KOPT-K1 (cell line): ENCODE results near the gene NUDT14.

Experiments
- H3K27ac ChIP-seq: fragments of 200-600 bp; sonication (generic); 2 replicates; pipeline ENCODE4 v1.5.1; 2016; ENCODE audit warnings: antibody characterized with exemption, mild to moderate bottlenecking, low read depth, low read length; ENCODE audit not compliant: poor library complexity, severe bottlenecking
- H3K36me3 ChIP-seq: fragments of 200-600 bp; sonication (generic); 2 replicates; pipeline ENCODE4 v1.5.1; 2017; ENCODE audit warnings: antibody characterized with exemption, mild to moderate bottlenecking, low read length, moderate library complexity; ENCODE audit not compliant: insufficient read depth
- H3K9me3 ChIP-seq: fragments of 200-600 bp; sonication (generic); 2 replicates; pipeline ENCODE4 v1.5.1; 2017; ENCODE audit warnings: antibody characterized with exemption, low read length, mild to moderate bottlenecking; ENCODE audit not compliant: insufficient read depth, poor library complexity, severe bottlenecking

NUDT14 gene

GRCh38 chr14:105178868-105179140, 2.3 kb downstream of the NUDT14 start:
- H3K27ac ChIP-seq = no peak overlapping the region
- H3K36me3 ChIP-seq = no peaks in the 10 kb centered on the region

GRCh38 chr14:105178069-105178867, 2.8 kb downstream of the NUDT14 start:
- Histone ChIP-seq H3K27ac (no peak overlapping the region), H3K9me3 (no peaks in the 10 kb centered on the region), H3K36me3 (no peaks in the 10 kb centered on the region)

More at GRCh38 chr14:105178868-105179140, 2.3 kb downstream of the NUDT14 start:
- no peaks in the 10 kb centered on the region for H3K9me3 ChIP-seq

GRCh38 chr14:105177082-105177481, 4.0 kb downstream of the NUDT14 start:
- Histone ChIP-seq H3K27ac (no peak overlapping the region), H3K36me3 (no peaks in the 10 kb centered on the region), H3K9me3 (no peaks in the 10 kb centered on the region)

GRCh38 chr14:105176513-105176912, 4.6 kb downstream of the NUDT14 start:
- Histone ChIP-seq H3K9me3 (no peaks in the 10 kb centered on the region), H3K36me3 (no peaks in the 10 kb centered on the region), H3K27ac (no peak overlapping the region)

- H3K36me3 ChIP-seq = no peaks in the 10 kb centered on the region
- H3K27ac ChIP-seq = no peak overlapping the region
- no peaks in the 10 kb centered on the region for H3K9me3 ChIP-seq
Measured at GRCh38 chr14:105173901-105174894, 6.9 kb downstream of the NUDT14 start.

- H3K9me3 ChIP-seq = no peaks in the 10 kb centered on the region
- no peak overlapping the region for H3K27ac ChIP-seq
- H3K36me3 ChIP-seq = no peaks in the 10 kb centered on the region
Measured at GRCh38 chr14:105173145-105173544, 8.0 kb downstream of the NUDT14 start.

GRCh38 chr14:105172476-105172875, 8.6 kb downstream of the NUDT14 start:
- H3K9me3 ChIP-seq = no peaks in the 10 kb centered on the region
- no peaks in the 10 kb centered on the region for H3K36me3 ChIP-seq
- no peak overlapping the region for H3K27ac ChIP-seq

GRCh38 chr14:105171004-105171673, 10.0 kb downstream of the NUDT14 start:
- no peaks in the 10 kb centered on the region for H3K36me3 ChIP-seq
- H3K9me3 ChIP-seq = no peaks in the 10 kb centered on the region
- H3K27ac ChIP-seq = no peak overlapping the region

- H3K27ac ChIP-seq = no peak overlapping the region
- no peaks in the 10 kb centered on the region for H3K36me3 ChIP-seq
- H3K9me3 ChIP-seq = no peaks in the 10 kb centered on the region
Measured at GRCh38 chr14:105169776-105170655, 11.1 kb downstream of the NUDT14 start.

GRCh38 chr14:105168979-105169507, 12.1 kb downstream of the NUDT14 start:
- H3K27ac ChIP-seq = no peak overlapping the region

GRCh38 chr14:105168496-105168978, 12.6 kb downstream of the NUDT14 start, which contains the start of gene JAG2:
TSS of gene JAG2 (minus strand) at chr14:105168776. CDS start at chr14:105168420, 356 bp downstream.
- no peak within 1 kb of the TSS for H3K27ac ChIP-seq
- H3K9me3 ChIP-seq = no peaks in the 10 kb centered on the region

More at GRCh38 chr14:105168979-105169507, 12.1 kb downstream of the NUDT14 start:
- no peaks in the 10 kb centered on the region for H3K9me3 ChIP-seq
- H3K36me3 ChIP-seq = no peaks in the 10 kb centered on the region

GRCh38 chr14:105168093-105168420, 13.1 kb downstream of the NUDT14 start:
- Histone ChIP-seq H3K27ac (no peak overlapping the region), H3K36me3 (no peaks in the 10 kb centered on the region), H3K9me3 (no peaks in the 10 kb centered on the region)

More at GRCh38 chr14:105168496-105168978, 12.6 kb downstream of the NUDT14 start, which contains the start of gene JAG2:
- H3K36me3 ChIP-seq = no peaks in the 10 kb centered on the region

- Histone ChIP-seq H3K36me3 (no peaks in the 10 kb centered on the region), H3K9me3 (no peaks in the 10 kb centered on the region), H3K27ac (no peak overlapping the region)
Measured at GRCh38 chr14:105167303-105168092, 13.6 kb downstream of the NUDT14 start.
